ENCODE data around the gene KPNA5.

DNA sequence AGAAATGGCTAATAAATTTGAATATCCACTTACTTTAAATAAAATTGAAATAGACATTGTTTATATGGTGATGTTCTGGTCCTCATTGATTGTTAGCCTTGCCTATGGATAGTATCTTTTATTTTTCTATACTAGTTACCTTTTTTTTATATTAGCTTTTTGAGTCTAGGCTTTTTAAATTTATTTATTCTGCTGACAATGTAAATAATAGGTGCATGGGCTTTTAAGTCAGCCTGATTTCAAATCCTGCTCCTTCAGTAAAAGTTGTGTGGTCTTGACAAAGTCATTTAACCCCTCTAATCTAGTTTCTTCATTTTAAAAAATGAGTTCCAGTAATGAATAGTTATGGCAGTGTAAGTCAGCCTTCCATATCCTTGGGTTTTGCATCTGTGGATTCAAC, 45.9 kb downstream of the KPNA5 start:
- TF ChIP-seq, protein P1, sequence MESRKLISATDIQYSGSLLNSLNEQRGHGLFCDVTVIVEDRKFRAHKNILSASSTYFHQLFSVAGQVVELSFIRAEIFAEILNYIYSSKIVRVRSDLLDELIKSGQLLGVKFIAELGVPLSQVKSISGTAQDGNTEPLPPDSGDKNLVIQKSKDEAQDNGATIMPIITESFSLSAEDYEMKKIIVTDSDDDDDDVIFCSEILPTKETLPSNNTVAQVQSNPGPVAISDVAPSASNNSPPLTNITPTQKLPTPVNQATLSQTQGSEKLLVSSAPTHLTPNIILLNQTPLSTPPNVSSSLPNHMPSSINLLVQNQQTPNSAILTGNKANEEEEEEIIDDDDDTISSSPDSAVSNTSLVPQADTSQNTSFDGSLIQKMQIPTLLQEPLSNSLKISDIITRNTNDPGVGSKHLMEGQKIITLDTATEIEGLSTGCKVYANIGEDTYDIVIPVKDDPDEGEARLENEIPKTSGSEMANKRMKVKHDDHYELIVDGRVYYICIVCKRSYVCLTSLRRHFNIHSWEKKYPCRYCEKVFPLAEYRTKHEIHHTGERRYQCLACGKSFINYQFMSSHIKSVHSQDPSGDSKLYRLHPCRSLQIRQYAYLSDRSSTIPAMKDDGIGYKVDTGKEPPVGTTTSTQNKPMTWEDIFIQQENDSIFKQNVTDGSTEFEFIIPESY (CRISPR knock-in tag; IDR thresholded peaks at IDR 0.05): no peak
- TF ChIP-seq ESRRA (CRISPR knock-in tag; IDR thresholded peaks at IDR 0.05; ENCODE audit: low read depth) (no peak), MYC (CRISPR knock-in tag; IDR thresholded peaks at IDR 0.05; ENCODE audit: borderline replicate concordance) (no peak), RNF2 (conservative IDR thresholded peaks at IDR 0.05; ENCODE audit: low read depth) (no peak), YEATS4 (CRISPR knock-in tag; IDR thresholded peaks at IDR 0.05; ENCODE audit: borderline replicate concordance) (no peak), ZKSCAN1 (IDR thresholded peaks at IDR 0.05; ENCODE audit: low read length) (no peak), SRSF9 (IDR thresholded peaks at IDR 0.05; ENCODE audit: borderline replicate concordance, insufficient read depth, low read depth, low read length, poor library complexity, severe bottlenecking) (no peak), NR2C2 (CRISPR knock-in tag; IDR thresholded peaks at IDR 0.05; ENCODE audit: borderline replicate concordance) (no peak)
- TF ChIP-seq, protein P2, sequence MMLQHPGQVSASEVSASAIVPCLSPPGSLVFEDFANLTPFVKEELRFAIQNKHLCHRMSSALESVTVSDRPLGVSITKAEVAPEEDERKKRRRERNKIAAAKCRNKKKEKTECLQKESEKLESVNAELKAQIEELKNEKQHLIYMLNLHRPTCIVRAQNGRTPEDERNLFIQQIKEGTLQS (CRISPR knock-in tag; IDR thresholded peaks at IDR 0.05): no peak
- TF ChIP-seq, protein P3, sequence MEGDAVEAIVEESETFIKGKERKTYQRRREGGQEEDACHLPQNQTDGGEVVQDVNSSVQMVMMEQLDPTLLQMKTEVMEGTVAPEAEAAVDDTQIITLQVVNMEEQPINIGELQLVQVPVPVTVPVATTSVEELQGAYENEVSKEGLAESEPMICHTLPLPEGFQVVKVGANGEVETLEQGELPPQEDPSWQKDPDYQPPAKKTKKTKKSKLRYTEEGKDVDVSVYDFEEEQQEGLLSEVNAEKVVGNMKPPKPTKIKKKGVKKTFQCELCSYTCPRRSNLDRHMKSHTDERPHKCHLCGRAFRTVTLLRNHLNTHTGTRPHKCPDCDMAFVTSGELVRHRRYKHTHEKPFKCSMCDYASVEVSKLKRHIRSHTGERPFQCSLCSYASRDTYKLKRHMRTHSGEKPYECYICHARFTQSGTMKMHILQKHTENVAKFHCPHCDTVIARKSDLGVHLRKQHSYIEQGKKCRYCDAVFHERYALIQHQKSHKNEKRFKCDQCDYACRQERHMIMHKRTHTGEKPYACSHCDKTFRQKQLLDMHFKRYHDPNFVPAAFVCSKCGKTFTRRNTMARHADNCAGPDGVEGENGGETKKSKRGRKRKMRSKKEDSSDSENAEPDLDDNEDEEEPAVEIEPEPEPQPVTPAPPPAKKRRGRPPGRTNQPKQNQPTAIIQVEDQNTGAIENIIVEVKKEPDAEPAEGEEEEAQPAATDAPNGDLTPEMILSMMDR (CRISPR knock-in tag; IDR thresholded peaks at IDR 0.05): no peak
